Ishikawa (cell line): ENCODE measurements around the gene ANLN.

Experiments
- EGR1 ChIP-seq: IDR thresholded peaks from 2 replicates; pipeline ENCODE4 v1.6.1; 2012
- EP300 ChIP-seq: IDR thresholded peaks from 2 replicates; pipeline ENCODE4 v1.6.1; 2012; ENCODE audit warnings: borderline replicate concordance
- FOXM1 ChIP-seq: IDR thresholded peaks from 2 replicates; pipeline ENCODE4 v1.6.1; 2012; ENCODE audit warnings: low read depth, borderline replicate concordance
- MAX ChIP-seq: IDR thresholded peaks from 2 replicates; pipeline ENCODE4 v1.6.1; 2012
- NFIC ChIP-seq: IDR thresholded peaks from 2 replicates; pipeline ENCODE4 v1.6.1; 2012
- RAD21 ChIP-seq: IDR thresholded peaks from 2 replicates; pipeline ENCODE4 v1.6.1; 2012; ENCODE audit warnings: low read depth
- REST ChIP-seq: IDR thresholded peaks from 2 replicates; pipeline ENCODE4 v1.6.1; 2012; ENCODE audit warnings: low read depth, mild to moderate bottlenecking
- TAF1 ChIP-seq: IDR thresholded peaks from 2 replicates; pipeline ENCODE4 v1.6.1; 2012; ENCODE audit warnings: low read depth, mild to moderate bottlenecking
- YY1 ChIP-seq: IDR thresholded peaks from 2 replicates; pipeline ENCODE4 v1.6.1; 2012; ENCODE audit warnings: low read depth

GRCh38 chr7:36396150-36396549 is 6.5 kb downstream of the ANLN start:
- TF ChIP-seq RAD21 (no peak), NFIC (no peak), REST (no peak), TAF1 (no peak), YY1 (no peak), MAX (no peak), EP300 (no peak), EGR1 (no peak), FOXM1 (no peak)
